ENCODE measurements around the gene C10orf90. TPM values are rescaled to one million over a fixed set of nuclear protein-coding genes. Genes with fewer than 3 reads are reported as not detected.

The C10orf90 gene
- total and polyA plus RNA-seq, 2 of the 8 experiments (the other 6 are each of a cell fraction or from before 2014, with no cell fraction given), result 0.21 TPM; not detected in 1

- H3K27me3 ChIP-seq (replicated peaks in 1 of 4; ENCODE audit: control insufficient read depth in 3 of 4, extremely low read depth in 1 of 4, insufficient read depth in 3 of 4, low read length in 3 of 4), result no peaks in the 10 kb centered on the region
- no peak overlapping the region; the same call in 1 of the 2 replicates for H3K18ac ChIP-seq (ENCODE audit: extremely low read depth, low read length)
- no peak overlapping the region for H3K56ac ChIP-seq (replicated peaks; ENCODE audit: insufficient read length, low read depth, low read length)
- H2BK5ac ChIP-seq (ENCODE audit: low read depth, low read length), result no peak overlapping the region
- no peaks in the 10 kb centered on the region for H3K23me2 ChIP-seq (ENCODE audit: low read depth, low read length)
- H2AFZ ChIP-seq (ENCODE audit: low read length), result no peak overlapping the region
- peaks cover 7 to 11% (median 9%) of the 10 kb centered on the region in 4 experiments; a peak in 5 of 7 replicates for H3K4me1 ChIP-seq (replicated peaks in 1 of 4; ENCODE audit: control insufficient read depth in 3 of 4, insufficient read depth in 4 of 4, low read length in 3 of 4)
- H2BK15ac ChIP-seq (ENCODE audit: low read length), result no peak overlapping the region
- no peak overlapping the region for H3K23ac ChIP-seq (ENCODE audit: insufficient read length)
- no peak overlapping the region for H4K5ac ChIP-seq (ENCODE audit: insufficient read length, low read depth, low read length)
- H3K4me3 ChIP-seq (ENCODE audit: extremely low read depth in 1 of 4, insufficient read depth in 2 of 4, low read depth in 3 of 4, low read length in 4 of 4), result no peak overlapping the region
- DNase-seq (ENCODE audit: low read depth in 1 of 2, low spot score in 2 of 2) (peak in 1 of 2 experiments; percentile 13), FAIRE-seq (no peak)
- POLR2A ChIA-PET (ENCODE audit: partially characterized antibody), result no interaction called here
- no peaks in the 10 kb centered on the region for H3K79me2 ChIP-seq (ENCODE audit: control insufficient read depth in 1 of 2, insufficient read depth in 2 of 2, low read length in 2 of 2)
- H3K27ac ChIP-seq (ENCODE audit: low read depth, low read length), result no peak overlapping the region
- H2BK12ac ChIP-seq (ENCODE audit: low read depth, low read length), result no peak overlapping the region
- 74% methylated on average over 12 of the region's 12 CpGs; no CpG with 5 or more reads in 1 of the 2 experiments for WGBS, 2 experiments (ENCODE audit: extremely low coverage in 1 of 2, insufficient coverage in 1 of 2, insufficient read length in 1 of 2, insufficient replicate concordance in 2 of 2, low coverage in 1 of 2, low lambda C conversion rate in 2 of 2, missing lambda C conversion rate in 1 of 2)
- no peak overlapping the region for H3K4ac ChIP-seq (replicated peaks; ENCODE audit: insufficient read length, low read depth, low read length)
- no peak overlapping the region for H3K9ac ChIP-seq (replicated peaks in 1 of 4; ENCODE audit: extremely low read depth in 1 of 4, low read depth in 3 of 4, low read length in 3 of 4)
- peak overlapping the region; percentile 0; the same call in 1 of the 2 replicates for H2BK20ac ChIP-seq (ENCODE audit: low read length)
- H2AK5ac ChIP-seq (ENCODE audit: low read depth, low read length), result no peak overlapping the region
- no peak overlapping the region for H2BK120ac ChIP-seq (replicated peaks; ENCODE audit: low read depth, low read length)
- H3K14ac ChIP-seq (ENCODE audit: insufficient read length), result no peak overlapping the region
- H4K20me1 ChIP-seq (replicated peaks in 1 of 2; ENCODE audit: control insufficient read depth in 1 of 2, insufficient read depth in 2 of 2, low read length in 2 of 2), result no peaks in the 10 kb centered on the region
- no peaks in the 10 kb centered on the region for H3K79me1 ChIP-seq (ENCODE audit: low read depth, low read length)
- peaks cover 4 to 6% of the 10 kb centered on the region in 2 experiments; a peak in 1 of 4 replicates for H3K9me3 ChIP-seq (ENCODE audit: insufficient read depth in 2 of 2, low read depth in 1 of 2, low read length in 1 of 2)
- CTCF ChIA-PET (ENCODE audit: partially characterized antibody), result interaction anchor here (1.9 kb wide), 1 partner anchor 27 kb away, joined by 12 read pairs; no protein-coding TSS in a partner anchor
- H3K36me3 ChIP-seq (ENCODE audit: control insufficient read depth in 2 of 4, insufficient read depth in 4 of 4, low read length in 3 of 4), result no peaks in the 10 kb centered on the region
- no peak overlapping the region for H4K91ac ChIP-seq (replicated peaks; ENCODE audit: insufficient read length, low read length)
- no peak overlapping the region for H4K8ac ChIP-seq (ENCODE audit: extremely low read depth, insufficient read depth, low read length)
- H3K4me2 ChIP-seq (ENCODE audit: insufficient read depth in 1 of 2, low read depth in 2 of 2, low read length in 2 of 2), result peak overlapping the region in 1 of 2 experiments; percentile 31; a peak in 1 of 4 replicates
- TF ChIP-seq SUZ12 (IDR thresholded peaks at IDR 0.05; ENCODE audit: low read length), result no peak
- peak; percentile 11 to 15; a peak in 2 of 4 replicates for TF ChIP-seq RAD21 (IDR thresholded peaks at IDR 0.05 in 1 of 2, conservative IDR thresholded peaks at IDR 0.05 in 1 of 2; ENCODE audit: low read depth in 2 of 2, low read length in 2 of 2)
These were observed 99.6 kb downstream of the C10orf90 start for GRCh38 chr10:126570621-126571602.

Data from H1 (cell line).